ENCODE results near the gene LASP1NB.
"Not testable (repeated sequence)": the region's sequence is repeated elsewhere in the genome, so short reads cannot be mapped to it uniquely, and the experiment has no call there.

LASP1NB gene

GRCh38 chr17:38919316-38920078, 5.9 kb upstream of the LASP1NB start:
- no peaks in the 10 kb centered on the region for H3K27me3 ChIP-seq (ENCODE audit: insufficient read depth, low read length)
- no peaks in the 10 kb centered on the region for H3K9me3 ChIP-seq (ENCODE audit: low read depth, low read length)
- peaks cover 15% of the 10 kb centered on the region for H3K4me1 ChIP-seq (ENCODE audit: insufficient read depth, low read length)
- H3K4me3 ChIP-seq (ENCODE audit: low read length), result no peak overlapping the region

DNA sequence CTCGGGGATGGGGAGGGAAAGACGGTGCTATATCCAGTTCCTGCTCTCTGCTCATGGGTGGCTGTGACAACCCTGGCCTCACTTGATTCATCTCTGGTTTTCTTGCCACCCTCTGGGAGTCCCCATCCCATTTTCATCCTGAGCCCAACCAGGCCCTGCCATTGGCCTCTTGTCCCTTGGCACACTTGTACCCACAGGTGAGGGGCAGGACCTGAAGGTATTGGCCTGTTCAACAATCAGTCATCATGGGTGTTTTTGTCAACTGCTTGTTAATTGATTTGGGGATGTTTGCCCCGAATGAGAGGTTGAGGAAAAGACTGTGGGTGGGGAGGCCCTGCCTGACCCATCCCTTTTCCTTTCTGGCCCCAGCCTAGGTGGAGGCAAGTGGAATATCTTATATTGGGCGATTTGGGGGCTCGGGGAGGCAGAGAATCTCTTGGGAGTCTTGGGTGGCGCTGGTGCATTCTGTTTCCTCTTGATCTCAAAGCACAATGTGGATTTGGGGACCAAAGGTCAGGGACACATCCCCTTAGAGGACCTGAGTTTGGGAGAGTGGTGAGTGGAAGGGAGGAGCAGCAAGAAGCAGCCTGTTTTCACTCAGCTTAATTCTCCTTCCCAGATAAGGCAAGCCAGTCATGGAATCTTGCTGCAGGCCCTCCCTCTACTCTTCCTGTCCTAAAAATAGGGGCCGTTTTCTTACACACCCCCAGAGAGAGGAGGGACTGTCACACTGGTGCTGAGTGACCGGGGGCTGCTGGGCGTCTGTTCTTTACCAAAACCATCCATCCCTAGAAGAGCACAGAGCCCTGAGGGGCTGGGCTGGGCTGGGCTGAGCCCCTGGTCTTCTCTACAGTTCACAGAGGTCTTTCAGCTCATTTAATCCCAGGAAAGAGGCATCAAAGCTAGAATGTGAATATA, 4.8 kb upstream of the LASP1NB start:
- Histone ChIP-seq H3K9me3 (ENCODE audit: low read depth, low read length) (no peaks in the 10 kb centered on the region), H3K27me3 (ENCODE audit: insufficient read depth, low read length) (no peaks in the 10 kb centered on the region), H3K4me1 (ENCODE audit: insufficient read depth, low read length) (peaks cover 25% of the 10 kb centered on the region), H3K4me3 (ENCODE audit: low read length) (no peak overlapping the region)

DNA sequence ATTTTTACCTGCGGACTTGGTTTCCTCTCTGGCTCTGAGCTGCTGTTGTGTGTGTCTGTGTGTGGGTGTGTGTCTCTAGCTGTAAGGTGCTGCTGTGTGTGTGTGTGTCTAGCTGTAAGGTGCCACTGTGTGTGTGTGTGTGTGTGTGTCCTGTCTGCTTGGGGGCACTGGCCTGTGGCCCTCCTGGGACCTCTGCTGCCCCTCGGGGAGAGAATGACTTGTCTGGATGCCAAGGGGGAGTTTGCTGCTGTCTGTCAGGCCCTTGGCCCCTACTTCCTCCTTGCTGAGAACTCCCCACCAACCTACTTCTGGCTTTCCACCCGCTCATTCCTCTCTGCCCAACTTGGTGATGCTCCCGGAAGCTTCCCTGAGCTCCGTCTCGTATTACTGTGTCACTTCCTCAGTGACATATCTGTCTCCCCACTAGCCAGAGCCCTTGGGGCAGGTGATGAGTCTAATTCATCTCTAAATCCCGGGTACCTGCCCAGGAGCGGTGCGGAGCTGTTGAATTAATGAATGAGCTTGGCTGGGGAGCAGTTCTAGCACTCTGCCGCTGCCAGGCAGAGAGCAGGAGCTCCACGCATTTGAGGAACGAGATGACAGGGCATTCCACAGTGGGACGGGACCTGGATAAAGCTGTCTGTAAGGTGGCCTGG, 3.5 kb upstream of the LASP1NB start:
- H3K4me3 ChIP-seq (ENCODE audit: low read length), result no peak overlapping the region
- peaks cover 37% of the 10 kb centered on the region for H3K4me1 ChIP-seq (ENCODE audit: insufficient read depth, low read length)
- no peaks in the 10 kb centered on the region for H3K27me3 ChIP-seq (ENCODE audit: insufficient read depth, low read length)
- H3K9me3 ChIP-seq (ENCODE audit: low read depth, low read length), result no peaks in the 10 kb centered on the region

DNA sequence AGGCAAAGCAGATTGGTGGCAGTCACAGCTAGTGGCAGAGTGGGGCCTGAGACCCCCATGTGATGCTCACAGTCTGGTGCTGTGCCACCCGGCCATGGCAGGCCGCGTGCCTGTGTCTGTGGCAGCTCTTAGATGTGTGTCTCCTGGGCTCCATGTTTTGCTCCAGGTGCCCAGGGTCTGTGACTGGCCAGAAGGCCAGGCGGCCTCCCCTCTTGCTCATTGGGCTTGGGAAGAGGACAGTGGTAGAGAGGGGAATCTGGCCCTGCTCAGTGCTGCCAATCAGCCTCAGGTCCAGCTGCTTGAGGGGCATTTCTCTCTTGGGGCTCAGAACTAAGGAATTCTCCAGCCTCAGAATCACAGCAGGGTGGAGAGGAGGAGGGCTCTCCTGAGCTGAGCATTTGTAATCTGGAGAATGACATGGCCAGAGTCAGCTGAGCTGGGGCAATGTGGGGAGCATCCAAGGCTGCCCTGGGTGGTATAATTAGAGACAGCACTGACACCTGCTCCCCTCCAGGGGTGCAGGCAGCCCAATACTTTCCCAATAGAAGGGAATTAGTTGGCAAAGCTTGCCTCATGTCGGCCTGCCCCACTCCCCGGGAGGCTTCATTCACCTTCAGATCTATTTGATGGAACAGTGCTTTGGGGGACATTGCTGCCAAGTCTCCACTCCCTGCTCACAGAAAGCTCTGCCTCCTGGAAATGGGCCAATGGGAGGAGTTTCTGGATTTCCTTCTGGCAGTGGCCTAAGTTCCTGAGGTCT, 2.7 kb upstream of the LASP1NB start:
- Histone ChIP-seq H3K27me3 (ENCODE audit: insufficient read depth, low read length) (no peaks in the 10 kb centered on the region), H3K4me3 (ENCODE audit: low read length) (no peak overlapping the region), H3K4me1 (ENCODE audit: insufficient read depth, low read length) (peaks cover 43% of the 10 kb centered on the region), H3K9me3 (ENCODE audit: low read depth, low read length) (no peaks in the 10 kb centered on the region)

- Histone ChIP-seq H3K9me3 (ENCODE audit: low read depth, low read length) (no peaks in the 10 kb centered on the region), H3K27me3 (ENCODE audit: insufficient read depth, low read length) (no peaks in the 10 kb centered on the region), H3K4me3 (ENCODE audit: low read length) (no peak overlapping the region), H3K4me1 (ENCODE audit: insufficient read depth, low read length) (peaks cover 33% of the 10 kb centered on the region)
Observed at GRCh38 chr17:38926293-38927070, 1.1 kb downstream of the LASP1NB start.

DNA sequence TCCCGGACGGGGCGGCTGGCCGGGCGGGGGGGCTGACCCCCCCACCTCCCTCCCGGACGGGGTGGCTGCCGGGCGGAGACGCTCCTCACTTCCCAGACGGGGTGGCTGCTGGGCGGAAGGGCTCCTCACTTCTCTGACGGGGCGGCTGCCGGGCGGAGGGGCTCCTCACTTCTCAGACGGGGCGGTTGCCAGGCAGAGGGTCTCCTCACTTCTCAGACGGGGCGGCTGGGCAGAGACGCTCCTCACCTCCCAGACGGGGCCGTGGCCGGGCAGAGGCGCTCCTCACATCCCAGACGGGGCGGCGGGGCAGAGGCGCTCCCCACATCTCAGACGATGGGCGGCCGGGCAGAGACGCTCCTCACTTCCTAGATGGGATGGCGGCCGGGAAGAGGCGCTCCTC, 5.4 kb downstream of the LASP1NB start:
- H3K4me3 ChIP-seq (ENCODE audit: low read length); H3K9me3 ChIP-seq (ENCODE audit: low read depth, low read length); H3K27me3 ChIP-seq (ENCODE audit: insufficient read depth, low read length): not testable (repeated sequence)
- peaks cover 16% of the 10 kb centered on the region for H3K4me1 ChIP-seq (ENCODE audit: insufficient read depth, low read length)

- not testable (repeated sequence) for H3K4me3 ChIP-seq (ENCODE audit: low read length); H3K27me3 ChIP-seq (ENCODE audit: insufficient read depth, low read length); H3K4me1 ChIP-seq (ENCODE audit: insufficient read depth, low read length); H3K9me3 ChIP-seq (ENCODE audit: low read depth, low read length)
Observed at GRCh38 chr17:38933962-38934361, 8.5 kb downstream of the LASP1NB start.

GRCh38 chr17:38939987-38940386, 14.6 kb downstream of the LASP1NB start:
- Histone ChIP-seq H3K4me3 (ENCODE audit: low read length) (no peak overlapping the region), H3K9me3 (ENCODE audit: low read depth, low read length) (no peaks in the 10 kb centered on the region), H3K27me3 (ENCODE audit: insufficient read depth, low read length) (peaks cover 2% of the 10 kb centered on the region), H3K4me1 (ENCODE audit: insufficient read depth, low read length) (no peaks in the 10 kb centered on the region)

GRCh38 chr17:38940404-38940803, 15.0 kb downstream of the LASP1NB start:
- peaks cover 2% of the 10 kb centered on the region for H3K27me3 ChIP-seq (ENCODE audit: insufficient read depth, low read length)
- no peaks in the 10 kb centered on the region for H3K9me3 ChIP-seq (ENCODE audit: low read depth, low read length)
- H3K4me3 ChIP-seq (ENCODE audit: low read length), result no peak overlapping the region
- no peaks in the 10 kb centered on the region for H3K4me1 ChIP-seq (ENCODE audit: insufficient read depth, low read length)

GRCh38 chr17:38942696-38943334, 17.4 kb downstream of the LASP1NB start:
- Histone ChIP-seq H3K9me3 (ENCODE audit: low read depth, low read length) (no peaks in the 10 kb centered on the region), H3K4me1 (ENCODE audit: insufficient read depth, low read length) (no peaks in the 10 kb centered on the region), H3K4me3 (ENCODE audit: low read length) (no peak overlapping the region), H3K27me3 (ENCODE audit: insufficient read depth, low read length) (peaks cover 2% of the 10 kb centered on the region)

- no peak overlapping the region for H3K4me3 ChIP-seq (ENCODE audit: low read length)
- H3K4me1 ChIP-seq (ENCODE audit: insufficient read depth, low read length), result no peaks in the 10 kb centered on the region
- H3K9me3 ChIP-seq (ENCODE audit: low read depth, low read length), result no peaks in the 10 kb centered on the region
- H3K27me3 ChIP-seq (ENCODE audit: insufficient read depth, low read length), result peaks cover 1% of the 10 kb centered on the region
Observed at GRCh38 chr17:38943607-38944006, 18.2 kb downstream of the LASP1NB start.

- H3K4me1 ChIP-seq (ENCODE audit: insufficient read depth, low read length), result no peaks in the 10 kb centered on the region
- H3K4me3 ChIP-seq (ENCODE audit: low read length), result no peak overlapping the region
- H3K27me3 ChIP-seq (ENCODE audit: insufficient read depth, low read length), result no peaks in the 10 kb centered on the region
- no peaks in the 10 kb centered on the region for H3K9me3 ChIP-seq (ENCODE audit: low read depth, low read length)
Observed at GRCh38 chr17:38947189-38947588, 21.8 kb downstream of the LASP1NB start.

GRCh38 chr17:38953800-38954199, 28.4 kb downstream of the LASP1NB start:
- H3K27me3 ChIP-seq (ENCODE audit: insufficient read depth, low read length); H3K4me3 ChIP-seq (ENCODE audit: low read length); H3K9me3 ChIP-seq (ENCODE audit: low read depth, low read length); H3K4me1 ChIP-seq (ENCODE audit: insufficient read depth, low read length): not testable (repeated sequence)

- no peaks in the 10 kb centered on the region for H3K9me3 ChIP-seq (ENCODE audit: low read depth, low read length)
- H3K4me1 ChIP-seq (ENCODE audit: insufficient read depth, low read length), result peaks cover 4% of the 10 kb centered on the region
- no peak overlapping the region for H3K4me3 ChIP-seq (ENCODE audit: low read length)
- no peaks in the 10 kb centered on the region for H3K27me3 ChIP-seq (ENCODE audit: insufficient read depth, low read length)
Observed at GRCh38 chr17:38958326-38958725, 32.9 kb downstream of the LASP1NB start.

All from mononuclear cell (primary cell).